Thyroid gland (tissue), 4 donors: ENCODE measurements around the gene TM9SF4. TPM values are rescaled to one million over a fixed set of nuclear protein-coding genes. Genes with fewer than 3 reads are reported as not detected.

Source experiments
- DNase-seq, 2 donors: peaks; one replicate each; pipeline ENCODE4 v3.0.0-alpha.2; 2019
- H3K27ac ChIP-seq, 3 donors: fragments of 200-600 bp; sonication (generic); 1 replicate in 2 of 3; 2 replicates in 1 of 3; pipeline ENCODE4 v1.5.1; 2016 to 2019; ENCODE audit warnings: mild to moderate bottlenecking in 1 of 3, moderate library complexity in 1 of 3
- H3K27me3 ChIP-seq: fragments of 200-600 bp; sonication (generic); one replicate; pipeline ENCODE4 v1.5.1; 2019
- H3K36me3 ChIP-seq, 2 donors: fragments of 200-600 bp; sonication (generic); one replicate each; pipeline ENCODE4 v1.5.1; 2016 to 2019
- H3K4me1 ChIP-seq, 2 donors: fragments of 200-600 bp; sonication (generic); one replicate each; pipeline ENCODE4 v1.5.1; 2017 to 2019
- H3K4me3 ChIP-seq, 3 donors: fragments of 200-600 bp; sonication (generic); replicated peaks in 1 of 3; 1 replicate in 2 of 3; 2 replicates in 1 of 3; pipeline ENCODE4 v1.5.1; 2016; ENCODE audit warnings: mild to moderate bottlenecking in 1 of 3
- H3K9me3 ChIP-seq: fragments of 200-600 bp; sonication (generic); one replicate; pipeline ENCODE4 v1.5.1; 2017
- CTCF ChIP-seq, 6 experiments: fragments of 200-600 bp in 3 of 6; fragments of 450-650 bp in 3 of 6; sonication (generic) in 3 of 6; IDR thresholded peaks; one replicate each; pipeline ENCODE4 v1.5.1; 2016 to 2019; ENCODE audit warnings: antibody characterized with exemption in 6 of 6, mild to moderate bottlenecking in 2 of 6, inconsistent platforms in 1 of 6, moderate library complexity in 1 of 6
- POLR2A ChIP-seq, 2 donors: fragments of 450-650 bp; IDR thresholded peaks; one replicate each; pipeline ENCODE4 v1.6.1; 2017; ENCODE audit warnings: antibody characterized with exemption in 2 of 2, mild to moderate bottlenecking in 2 of 2, moderate library complexity in 1 of 2
- WGBS, 2 donors: methylation state at CpG; one replicate each; pipeline ENCODE4 v1.1.5; 2017; 5-methylcytosine and 5-hydroxymethylcytosine counted together
- intact Hi-C: fragments of 100-400 bp; cut with DNase I; formaldehyde crosslinking; loops from one replicate; pipeline ENCODE4 v1.15.1; 2023
- total RNA-seq, 4 donors: library from RNA; depleted of rRNA; stranded (reverse); fragments of >200 nt; gene quantifications; one replicate each; pipeline ENCODE4 v1.2.3, GENCODE V29; 2016

The TM9SF4 gene
- total RNA-seq, 4 donors from 2014 or later: 28.8 to 46.0 (median 38.0) TPM

GRCh38 chr20:32071395-32072167 lies 37.9 kb upstream of the TM9SF4 start:
- TF ChIP-seq CTCF (IDR thresholded peaks at IDR 0.05) (no peak), POLR2A (IDR thresholded peaks at IDR 0.05) (no peak)
- DNase-seq: no peak
- Histone ChIP-seq H3K4me1 (no peaks in the 10 kb centered on the region), H3K27ac (no peak overlapping the region), H3K9me3 (no peaks in the 10 kb centered on the region), H3K36me3 (no peaks in the 10 kb centered on the region), H3K27me3 (no peaks in the 10 kb centered on the region), H3K4me3 (no peak overlapping the region)
- intact Hi-C loops: no loop called here
- WGBS, 2 donors: 82 to 86% methylated on average over 16 of the region's 17 CpGs

GRCh38 chr20:32072168-32072750 lies 37.3 kb upstream of the TM9SF4 start:
- WGBS, 2 donors: 86 to 88% methylated on average over 6 of the region's 6 CpGs
- no peaks in the 10 kb centered on the region for H3K4me1 ChIP-seq
- H3K36me3 ChIP-seq: no peaks in the 10 kb centered on the region
- no peak for DNase-seq
- TF ChIP-seq POLR2A (IDR thresholded peaks at IDR 0.05): no peak
- TF ChIP-seq CTCF (IDR thresholded peaks at IDR 0.05): no peak
- no peak overlapping the region for H3K27ac ChIP-seq
- no peaks in the 10 kb centered on the region for H3K27me3 ChIP-seq
- H3K4me3 ChIP-seq: no peak overlapping the region
- intact Hi-C loops: no loop called here
- H3K9me3 ChIP-seq: no peaks in the 10 kb centered on the region

DNA sequence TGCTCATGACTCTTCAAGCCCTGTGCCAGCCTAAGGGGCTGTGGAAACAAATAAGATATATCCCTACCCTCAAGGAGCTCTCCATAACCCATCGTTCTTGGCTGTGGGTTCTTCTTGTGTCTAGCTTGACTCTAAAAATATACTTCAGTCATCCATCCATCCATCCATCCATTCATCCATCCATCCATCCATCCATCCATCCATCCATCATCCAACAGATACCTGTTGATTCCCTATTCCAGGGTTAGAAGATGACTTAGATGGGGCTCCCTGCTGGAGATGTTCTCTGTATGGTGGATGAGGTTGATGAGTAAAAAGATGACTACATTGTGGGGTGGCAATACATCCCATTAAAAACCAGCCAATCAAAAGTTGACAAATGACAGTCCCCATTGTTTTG lies 34.0 kb upstream of the TM9SF4 start:
- DNase-seq: no peak
- no peaks in the 10 kb centered on the region for H3K4me1 ChIP-seq
- no peak overlapping the region for H3K27ac ChIP-seq
- no peak overlapping the region for H3K4me3 ChIP-seq
- TF ChIP-seq POLR2A (IDR thresholded peaks at IDR 0.05) (no peak), CTCF (IDR thresholded peaks at IDR 0.05) (no peak)
- H3K9me3 ChIP-seq: no peaks in the 10 kb centered on the region
- no peaks in the 10 kb centered on the region for H3K27me3 ChIP-seq
- intact Hi-C loops: no loop called here
- H3K36me3 ChIP-seq: no peaks in the 10 kb centered on the region
- 79 to 100% methylated on average over 1 of the region's 1 CpG for WGBS, 2 donors

- no peaks in the 10 kb centered on the region for H3K4me1 ChIP-seq
- TF ChIP-seq POLR2A (IDR thresholded peaks at IDR 0.05): no peak
- no peak for TF ChIP-seq CTCF (IDR thresholded peaks at IDR 0.05)
- no peaks in the 10 kb centered on the region for H3K9me3 ChIP-seq
- WGBS, 2 donors: 78 to 83% methylated on average over 4 of the region's 4 CpGs
- H3K4me3 ChIP-seq: no peak overlapping the region
- no peak overlapping the region for H3K27ac ChIP-seq
- intact Hi-C loops: no loop called here
- no peak for DNase-seq
- H3K36me3 ChIP-seq: no peaks in the 10 kb centered on the region
- H3K27me3 ChIP-seq: no peaks in the 10 kb centered on the region
Measured at GRCh38 chr20:32077190-32077589, 32.3 kb upstream of the TM9SF4 start.

DNA sequence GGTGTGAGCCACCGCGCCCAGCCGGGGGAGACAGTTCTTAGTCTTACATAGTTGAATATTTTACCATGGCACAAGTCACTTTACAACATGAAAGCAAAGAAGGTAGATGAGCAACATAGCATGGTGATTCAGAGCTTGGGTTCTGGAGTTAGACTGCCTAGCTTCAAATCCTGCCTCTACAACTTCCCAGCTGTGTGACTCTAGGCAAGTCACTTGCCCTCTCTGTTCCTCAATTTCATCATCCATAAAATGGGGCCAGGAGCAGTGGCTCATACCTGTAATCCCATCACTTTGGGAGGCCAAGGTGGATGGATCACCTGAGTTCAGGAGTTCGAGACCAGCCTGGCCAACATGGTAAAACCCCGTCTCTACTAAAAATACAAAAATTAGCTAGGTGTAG lies 31.2 kb upstream of the TM9SF4 start:
- WGBS, 2 donors: 83 to 99% methylated on average over 5 of the region's 5 CpGs
- Histone ChIP-seq H3K27me3 (no peaks in the 10 kb centered on the region), H3K27ac (no peak overlapping the region), H3K4me1 (no peaks in the 10 kb centered on the region), H3K36me3 (no peaks in the 10 kb centered on the region), H3K9me3 (no peaks in the 10 kb centered on the region), H3K4me3 (no peak overlapping the region)
- intact Hi-C loops: no loop called here
- no peak for DNase-seq
- TF ChIP-seq POLR2A (IDR thresholded peaks at IDR 0.05): no peak
- TF ChIP-seq CTCF (IDR thresholded peaks at IDR 0.05): no peak
